ENCODE measurements around the gene PNP. TPM values are rescaled to one million over a fixed set of nuclear protein-coding genes. Genes with fewer than 3 reads are reported as not detected.

Gene PNP
- total and polyA plus RNA-seq, 10 of the 15 experiments (the other 5 are each of a cell fraction or from before 2014, with no cell fraction given): 103 to 215 (median 138) TPM

DNA sequence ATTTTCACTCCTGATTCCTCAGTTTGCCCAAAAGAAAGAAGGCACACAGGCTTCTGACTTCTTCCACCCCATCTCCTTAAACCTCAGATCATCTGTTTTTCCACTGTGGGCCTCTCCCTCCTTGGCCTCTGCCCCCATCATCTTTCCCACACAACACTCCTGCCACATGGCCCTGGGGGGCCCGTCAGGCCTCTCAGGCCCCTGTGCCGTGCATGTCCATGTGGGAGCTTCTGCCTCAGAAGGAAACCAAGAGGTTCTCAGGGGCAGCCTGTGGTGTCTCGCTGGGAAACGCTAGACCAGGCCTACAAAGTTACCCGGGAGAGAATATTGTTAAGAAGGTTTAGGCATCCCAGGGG is 41.2 kb upstream of the PNP start (continued):
- 0 out of 2 replicates have a peak, but pooled peaks have one; percentile 5 for TF ChIP-seq FOXM1 (IDR thresholded peaks at IDR 0.05; ENCODE audit: low read depth, low read length)
- TF ChIP-seq, protein P1, sequence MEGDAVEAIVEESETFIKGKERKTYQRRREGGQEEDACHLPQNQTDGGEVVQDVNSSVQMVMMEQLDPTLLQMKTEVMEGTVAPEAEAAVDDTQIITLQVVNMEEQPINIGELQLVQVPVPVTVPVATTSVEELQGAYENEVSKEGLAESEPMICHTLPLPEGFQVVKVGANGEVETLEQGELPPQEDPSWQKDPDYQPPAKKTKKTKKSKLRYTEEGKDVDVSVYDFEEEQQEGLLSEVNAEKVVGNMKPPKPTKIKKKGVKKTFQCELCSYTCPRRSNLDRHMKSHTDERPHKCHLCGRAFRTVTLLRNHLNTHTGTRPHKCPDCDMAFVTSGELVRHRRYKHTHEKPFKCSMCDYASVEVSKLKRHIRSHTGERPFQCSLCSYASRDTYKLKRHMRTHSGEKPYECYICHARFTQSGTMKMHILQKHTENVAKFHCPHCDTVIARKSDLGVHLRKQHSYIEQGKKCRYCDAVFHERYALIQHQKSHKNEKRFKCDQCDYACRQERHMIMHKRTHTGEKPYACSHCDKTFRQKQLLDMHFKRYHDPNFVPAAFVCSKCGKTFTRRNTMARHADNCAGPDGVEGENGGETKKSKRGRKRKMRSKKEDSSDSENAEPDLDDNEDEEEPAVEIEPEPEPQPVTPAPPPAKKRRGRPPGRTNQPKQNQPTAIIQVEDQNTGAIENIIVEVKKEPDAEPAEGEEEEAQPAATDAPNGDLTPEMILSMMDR (IDR thresholded peaks at IDR 0.05 in 2 of 3, conservative IDR thresholded peaks at IDR 0.05 in 1 of 3; ENCODE audit: control insufficient read depth in 2 of 3, extremely low read depth in 1 of 3, insufficient read depth in 1 of 3, low read depth in 3 of 3, low read length in 3 of 3): no peak
- TF ChIP-seq PAX5 (IDR thresholded peaks at IDR 0.05; ENCODE audit: borderline replicate concordance, low read depth, low read length): no peak
- TF ChIP-seq, protein P2, sequence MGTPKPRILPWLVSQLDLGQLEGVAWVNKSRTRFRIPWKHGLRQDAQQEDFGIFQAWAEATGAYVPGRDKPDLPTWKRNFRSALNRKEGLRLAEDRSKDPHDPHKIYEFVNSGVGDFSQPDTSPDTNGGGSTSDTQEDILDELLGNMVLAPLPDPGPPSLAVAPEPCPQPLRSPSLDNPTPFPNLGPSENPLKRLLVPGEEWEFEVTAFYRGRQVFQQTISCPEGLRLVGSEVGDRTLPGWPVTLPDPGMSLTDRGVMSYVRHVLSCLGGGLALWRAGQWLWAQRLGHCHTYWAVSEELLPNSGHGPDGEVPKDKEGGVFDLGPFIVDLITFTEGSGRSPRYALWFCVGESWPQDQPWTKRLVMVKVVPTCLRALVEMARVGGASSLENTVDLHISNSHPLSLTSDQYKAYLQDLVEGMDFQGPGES (IDR thresholded peaks at IDR 0.05): no peak
- TF ChIP-seq, protein P3, sequence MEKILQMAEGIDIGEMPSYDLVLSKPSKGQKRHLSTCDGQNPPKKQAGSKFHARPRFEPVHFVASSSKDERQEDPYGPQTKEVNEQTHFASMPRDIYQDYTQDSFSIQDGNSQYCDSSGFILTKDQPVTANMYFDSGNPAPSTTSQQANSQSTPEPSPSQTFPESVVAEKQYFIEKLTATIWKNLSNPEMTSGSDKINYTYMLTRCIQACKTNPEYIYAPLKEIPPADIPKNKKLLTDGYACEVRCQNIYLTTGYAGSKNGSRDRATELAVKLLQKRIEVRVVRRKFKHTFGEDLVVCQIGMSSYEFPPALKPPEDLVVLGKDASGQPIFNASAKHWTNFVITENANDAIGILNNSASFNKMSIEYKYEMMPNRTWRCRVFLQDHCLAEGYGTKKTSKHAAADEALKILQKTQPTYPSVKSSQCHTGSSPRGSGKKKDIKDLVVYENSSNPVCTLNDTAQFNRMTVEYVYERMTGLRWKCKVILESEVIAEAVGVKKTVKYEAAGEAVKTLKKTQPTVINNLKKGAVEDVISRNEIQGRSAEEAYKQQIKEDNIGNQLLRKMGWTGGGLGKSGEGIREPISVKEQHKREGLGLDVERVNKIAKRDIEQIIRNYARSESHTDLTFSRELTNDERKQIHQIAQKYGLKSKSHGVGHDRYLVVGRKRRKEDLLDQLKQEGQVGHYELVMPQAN (conservative IDR thresholded peaks at IDR 0.05): no peak
- no peak for TF ChIP-seq RBBP5 (conservative IDR thresholded peaks at IDR 0.05)
- TF ChIP-seq YY1 (IDR thresholded peaks at IDR 0.05; ENCODE audit: low read depth, low read length): no peak
- no peak for TF ChIP-seq JUND (IDR thresholded peaks at IDR 0.05; ENCODE audit: low read depth, low read length)
